Parathyroid adenoma (tissue), 2 donors: ENCODE data around the gene C14orf180.

ENCODE experiments used
- H2AFZ ChIP-seq: fragments of 300-600 bp; sonication (generic); one replicate; pipeline ENCODE4 v1.7.0; 2017; ENCODE audit warnings: antibody characterized with exemption, mild to moderate bottlenecking
- H3K27ac ChIP-seq: fragments of 300-600 bp; sonication (generic); one replicate; pipeline ENCODE4 v1.7.0; 2017
- H3K27me3 ChIP-seq: fragments of 300-600 bp; sonication (generic); one replicate; pipeline ENCODE4 v1.7.0; 2017; ENCODE audit warnings: low read length; ENCODE audit not compliant: control insufficient read depth, insufficient read depth
- H3K36me3 ChIP-seq: fragments of 300-600 bp; sonication (generic); one replicate; pipeline ENCODE4 v1.7.0; 2017; ENCODE audit warnings: low read length; ENCODE audit not compliant: control insufficient read depth, insufficient read depth
- H3K4me1 ChIP-seq: fragments of 300-600 bp; sonication (generic); one replicate; pipeline ENCODE4 v1.7.0; 2017; ENCODE audit warnings: control low read depth
- H3K4me2 ChIP-seq: fragments of 300-600 bp; sonication (generic); one replicate; pipeline ENCODE4 v1.7.0; 2017; ENCODE audit warnings: low read length
- H3K4me3 ChIP-seq: fragments of 300-600 bp; sonication (generic); one replicate; pipeline ENCODE4 v1.7.0; 2017; ENCODE audit warnings: low read depth, low read length
- H3K79me2 ChIP-seq: fragments of 300-600 bp; sonication (generic); one replicate; pipeline ENCODE4 v1.7.0; 2017; ENCODE audit warnings: control low read depth
- H3K9ac ChIP-seq: fragments of 300-600 bp; sonication (generic); one replicate; pipeline ENCODE4 v1.7.0; 2017; ENCODE audit warnings: mild to moderate bottlenecking
- H3K9me3 ChIP-seq: fragments of 300-600 bp; sonication (generic); one replicate; pipeline ENCODE4 v1.7.0; 2017; ENCODE audit warnings: low read length; ENCODE audit not compliant: control insufficient read depth
- TF ChIP-seq, protein P1 (sequence below): fragments of 300-600 bp; sonication (generic); IDR thresholded peaks from one replicate; pipeline ENCODE4 v1.7.0; 2017; ENCODE audit warnings: antibody characterized with exemption, mild to moderate bottlenecking
- donor health status: primary hyperparathyroidism.

Gene C14orf180

DNA sequence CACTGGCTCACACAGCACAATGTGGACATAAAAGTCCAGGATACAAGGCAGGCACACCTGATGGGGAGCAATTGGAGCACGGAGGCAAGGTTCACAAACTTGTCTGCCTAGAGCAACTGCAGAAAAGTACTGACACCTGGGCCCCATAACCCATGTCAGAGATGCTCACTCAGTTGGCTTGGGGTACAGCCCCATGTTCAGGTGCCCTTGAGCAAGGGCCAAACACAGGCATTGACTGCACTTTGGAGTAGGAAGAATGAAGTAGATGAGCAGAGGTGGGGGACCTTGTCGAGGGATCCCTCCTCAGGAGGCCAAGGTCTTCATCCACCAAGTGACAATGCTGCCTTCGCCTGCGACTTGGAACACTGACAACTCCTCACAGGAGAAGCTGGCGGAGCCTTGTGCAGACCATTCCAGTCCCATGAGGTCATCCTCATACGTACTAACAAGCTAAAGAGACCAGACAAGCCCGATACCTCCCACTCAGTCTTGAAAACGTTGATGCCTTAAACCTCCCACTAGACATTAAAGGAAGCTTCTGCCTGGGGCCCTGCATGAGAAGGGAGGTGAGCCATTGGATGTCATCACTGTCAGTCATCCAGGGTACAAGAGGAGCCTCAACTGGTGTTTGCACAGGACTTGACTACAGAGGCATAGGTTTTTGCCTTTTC lies 42.5 kb upstream of the C14orf180 start:
- H2AFZ ChIP-seq = no peak overlapping the region
- H3K27ac ChIP-seq = no peak overlapping the region
- no peaks in the 10 kb centered on the region for H3K9me3 ChIP-seq
- no peak overlapping the region for H3K4me2 ChIP-seq
- no peak overlapping the region for H3K4me3 ChIP-seq
- TF ChIP-seq, protein P1, sequence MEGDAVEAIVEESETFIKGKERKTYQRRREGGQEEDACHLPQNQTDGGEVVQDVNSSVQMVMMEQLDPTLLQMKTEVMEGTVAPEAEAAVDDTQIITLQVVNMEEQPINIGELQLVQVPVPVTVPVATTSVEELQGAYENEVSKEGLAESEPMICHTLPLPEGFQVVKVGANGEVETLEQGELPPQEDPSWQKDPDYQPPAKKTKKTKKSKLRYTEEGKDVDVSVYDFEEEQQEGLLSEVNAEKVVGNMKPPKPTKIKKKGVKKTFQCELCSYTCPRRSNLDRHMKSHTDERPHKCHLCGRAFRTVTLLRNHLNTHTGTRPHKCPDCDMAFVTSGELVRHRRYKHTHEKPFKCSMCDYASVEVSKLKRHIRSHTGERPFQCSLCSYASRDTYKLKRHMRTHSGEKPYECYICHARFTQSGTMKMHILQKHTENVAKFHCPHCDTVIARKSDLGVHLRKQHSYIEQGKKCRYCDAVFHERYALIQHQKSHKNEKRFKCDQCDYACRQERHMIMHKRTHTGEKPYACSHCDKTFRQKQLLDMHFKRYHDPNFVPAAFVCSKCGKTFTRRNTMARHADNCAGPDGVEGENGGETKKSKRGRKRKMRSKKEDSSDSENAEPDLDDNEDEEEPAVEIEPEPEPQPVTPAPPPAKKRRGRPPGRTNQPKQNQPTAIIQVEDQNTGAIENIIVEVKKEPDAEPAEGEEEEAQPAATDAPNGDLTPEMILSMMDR = no peak
- no peaks in the 10 kb centered on the region for H3K79me2 ChIP-seq
- H3K4me1 ChIP-seq = no peaks in the 10 kb centered on the region
- no peaks in the 10 kb centered on the region for H3K36me3 ChIP-seq
- no peak overlapping the region for H3K9ac ChIP-seq
- H3K27me3 ChIP-seq = no peaks in the 10 kb centered on the region

DNA sequence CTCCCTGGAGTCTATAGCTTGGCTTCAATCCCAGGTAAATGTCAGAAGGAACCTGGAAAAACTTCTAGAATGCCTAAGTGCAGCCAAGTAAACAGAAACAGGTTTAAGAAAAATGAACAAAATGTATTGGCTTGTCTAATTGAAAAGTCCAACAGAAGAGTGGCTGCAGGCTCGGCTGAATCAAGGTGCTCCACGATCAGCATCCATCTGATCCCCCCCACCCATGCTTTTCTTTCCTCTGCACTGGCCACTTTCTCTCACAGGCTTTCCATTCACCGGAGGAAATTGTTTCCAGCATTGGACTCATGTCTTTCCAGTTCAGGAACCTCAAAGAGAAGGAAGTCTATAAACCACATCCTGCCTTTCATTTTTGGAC lies 42.0 kb upstream of the C14orf180 start:
- Histone ChIP-seq H3K36me3 (no peaks in the 10 kb centered on the region), H3K4me2 (no peak overlapping the region), H3K27me3 (no peaks in the 10 kb centered on the region), H3K4me3 (no peak overlapping the region), H2AFZ (no peak overlapping the region), H3K79me2 (no peaks in the 10 kb centered on the region), H3K4me1 (no peaks in the 10 kb centered on the region), H3K27ac (no peak overlapping the region), H3K9ac (no peak overlapping the region), H3K9me3 (no peaks in the 10 kb centered on the region)
- TF ChIP-seq, protein P1 = no peak

DNA sequence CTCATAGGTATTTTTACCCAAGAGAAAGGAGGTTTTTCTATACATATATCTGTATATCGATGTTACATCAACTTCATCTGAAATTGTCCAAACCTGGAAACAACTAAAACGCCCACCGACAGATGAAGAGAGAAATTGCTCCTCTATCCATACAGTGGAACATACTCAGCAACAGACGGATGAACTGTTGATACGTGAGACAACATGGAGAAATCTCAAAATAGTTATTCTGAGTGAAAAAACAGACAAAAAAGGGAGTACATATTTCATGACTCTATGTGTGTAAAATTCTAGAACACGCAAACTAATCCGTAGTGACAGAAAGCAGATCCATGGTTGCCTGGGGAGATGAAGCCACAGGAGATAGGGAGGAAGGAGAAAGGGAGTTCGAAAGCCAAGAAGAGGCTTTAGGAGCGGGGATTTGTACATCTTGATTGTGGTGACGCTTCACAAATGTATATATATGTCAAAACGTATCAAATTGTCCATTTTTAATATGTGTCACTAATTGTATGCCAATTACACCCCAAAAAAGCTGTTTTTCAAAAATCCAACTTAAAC lies 37.6 kb upstream of the C14orf180 start:
- H3K36me3 ChIP-seq = no peaks in the 10 kb centered on the region

DNA sequence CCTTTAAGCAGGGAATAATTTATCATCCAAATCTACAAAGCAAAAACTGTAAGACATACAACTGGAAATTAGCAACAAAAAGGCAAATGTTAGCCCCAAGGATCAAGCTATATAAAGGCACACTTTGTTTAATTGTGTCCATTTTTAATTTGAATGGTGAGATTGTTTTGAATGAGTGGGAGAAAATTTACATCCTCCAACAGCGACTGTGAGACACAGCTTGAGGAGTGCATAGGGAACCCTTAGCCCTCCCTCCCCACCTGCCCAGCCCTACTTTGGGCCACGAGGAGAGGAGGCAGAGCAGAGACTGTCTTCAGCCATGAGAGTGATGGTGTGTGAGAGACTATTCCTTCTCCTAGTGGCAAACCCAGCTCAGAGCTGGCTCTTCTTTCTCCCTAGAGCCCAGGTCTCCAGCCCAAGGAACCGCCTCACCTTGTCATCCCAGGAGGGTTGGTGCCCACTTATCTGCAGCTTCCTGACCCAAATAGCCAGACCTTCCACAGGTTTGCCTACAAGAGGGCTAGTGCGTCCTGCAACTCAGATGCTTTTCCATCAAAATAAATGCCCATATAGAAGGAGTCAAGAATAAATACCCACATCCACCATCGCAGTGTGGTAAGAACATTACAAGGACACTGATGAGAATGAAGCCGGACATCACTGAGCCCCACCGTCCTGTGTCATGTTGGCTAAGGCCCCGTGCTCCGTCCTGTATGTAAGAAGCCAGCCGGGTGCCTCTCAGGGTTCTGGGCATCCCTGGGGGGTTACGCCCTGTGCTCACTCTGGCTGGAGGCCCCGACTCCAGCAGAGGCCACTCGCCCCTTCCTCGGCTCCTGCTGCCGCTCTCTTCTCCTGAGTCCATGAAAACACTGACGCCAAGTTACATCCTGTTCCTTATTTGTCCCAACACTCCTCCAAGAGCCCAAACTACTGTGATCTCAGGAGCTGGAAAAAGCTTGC lies 36.4 kb upstream of the C14orf180 start:
- no peak overlapping the region for H3K9ac ChIP-seq
- TF ChIP-seq, protein P1 = no peak
- H2AFZ ChIP-seq = no peak overlapping the region
- no peaks in the 10 kb centered on the region for H3K4me1 ChIP-seq
- no peak overlapping the region for H3K4me2 ChIP-seq
- H3K27ac ChIP-seq = no peak overlapping the region
- no peaks in the 10 kb centered on the region for H3K27me3 ChIP-seq
- no peaks in the 10 kb centered on the region for H3K9me3 ChIP-seq
- no peak overlapping the region for H3K4me3 ChIP-seq
- H3K79me2 ChIP-seq = no peaks in the 10 kb centered on the region
- H3K36me3 ChIP-seq = no peaks in the 10 kb centered on the region

More for the DNA sequence above, 37.6 kb upstream of the C14orf180 start:
- Histone ChIP-seq H3K4me3 (no peak overlapping the region), H3K9me3 (no peaks in the 10 kb centered on the region), H3K9ac (no peak overlapping the region), H3K27ac (no peak overlapping the region), H3K4me2 (no peak overlapping the region), H3K27me3 (no peaks in the 10 kb centered on the region), H3K4me1 (no peaks in the 10 kb centered on the region), H3K79me2 (no peaks in the 10 kb centered on the region), H2AFZ (no peak overlapping the region)
- TF ChIP-seq, protein P1 = no peak
